ENCODE data around the gene FAM161B.
A peak's percentile ranks its signal among the peaks of the same experiment; 100 is the strongest.
"Not testable (repeated sequence)": the region's sequence is repeated elsewhere in the genome, so short reads cannot be mapped to it uniquely, and the experiment has no call there.

Gene FAM161B

DNA sequence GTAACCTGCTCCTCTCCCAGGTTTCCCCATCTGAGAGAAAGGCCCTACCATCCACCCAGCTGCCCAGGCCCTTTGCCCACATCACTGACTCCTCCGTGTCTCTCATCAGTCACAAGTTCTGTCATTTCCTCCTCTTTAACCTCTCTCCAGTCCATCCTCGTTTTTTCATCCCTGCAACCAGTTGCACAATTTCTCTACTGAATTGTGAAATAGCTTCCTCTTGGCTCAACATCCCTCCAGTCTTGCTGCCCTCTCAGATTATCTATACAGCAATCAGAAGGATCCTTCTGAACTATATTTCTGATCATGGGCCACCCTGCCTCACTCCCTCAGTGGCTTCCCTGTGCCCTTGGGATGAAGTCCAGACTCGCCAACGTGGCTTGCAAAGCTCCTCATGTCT lies 6.8 kb downstream of the FAM161B start:
- DNase-seq (ENCODE audit: low read depth in 2 of 2), result no peak

DNA sequence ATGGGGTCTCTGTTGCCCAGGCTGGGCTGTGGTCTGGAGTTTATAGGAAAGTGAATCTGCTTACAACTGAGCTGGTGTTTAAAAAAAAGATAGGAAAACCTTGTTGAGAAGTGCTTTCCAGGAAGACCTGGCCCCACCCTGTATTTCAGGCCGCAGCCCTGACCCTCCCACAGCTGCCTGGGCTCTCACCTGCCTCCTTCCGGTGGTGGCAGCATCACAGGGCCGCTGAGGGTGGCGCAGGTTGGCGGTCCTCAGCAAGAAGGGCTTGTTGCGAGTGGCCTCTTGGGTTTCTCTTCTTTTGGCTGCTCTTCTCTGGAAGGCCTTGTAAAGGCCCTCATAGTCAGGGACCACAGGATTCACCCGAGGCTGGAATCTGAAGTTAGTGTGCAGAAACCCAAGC lies 7.7 kb downstream of the FAM161B start:
- DNase-seq (ENCODE audit: low read depth in 2 of 2), result no peak

DNA sequence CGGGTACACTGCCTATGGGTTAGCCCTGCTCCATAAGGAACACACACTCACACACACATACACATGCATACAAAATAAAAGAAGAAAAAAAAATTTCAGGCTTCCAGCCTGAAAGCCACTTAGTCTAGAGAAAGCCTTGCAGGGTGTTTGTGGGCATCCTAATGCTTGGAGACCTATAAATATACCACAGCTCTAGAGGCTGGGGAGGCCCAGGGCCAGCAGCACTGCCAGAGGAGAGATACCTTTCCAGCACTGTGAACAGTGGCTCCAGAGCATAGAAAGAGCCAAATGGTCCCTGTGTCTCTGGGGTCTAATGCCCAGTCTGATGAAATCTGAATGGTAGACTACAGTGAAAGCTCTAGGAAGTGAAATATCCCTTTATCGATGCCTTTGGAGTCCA lies 12.9 kb downstream of the FAM161B start:
- no peak for DNase-seq (ENCODE audit: low read depth in 2 of 2)

DNA sequence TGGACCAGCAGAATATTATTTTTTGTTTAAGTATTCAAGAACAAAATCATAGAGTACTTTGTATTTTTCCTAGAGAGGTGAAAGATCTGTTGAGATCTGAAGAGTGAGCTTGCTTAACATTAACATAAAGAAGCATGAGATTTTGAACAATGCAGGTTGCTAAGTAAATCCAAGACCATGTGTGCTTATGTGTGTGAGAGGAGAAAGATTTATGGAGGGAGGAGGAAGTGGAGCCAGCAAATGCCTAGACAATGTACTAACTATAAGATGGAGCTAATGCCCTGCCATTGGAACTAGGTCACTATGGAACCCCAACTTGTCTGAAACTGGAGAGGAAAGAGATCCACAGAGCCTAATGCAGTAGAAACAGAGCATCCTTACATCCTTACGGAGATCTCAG lies 13.3 kb downstream of the FAM161B start:
- DNase-seq (ENCODE audit: low read depth in 2 of 2), result no peak

DNA sequence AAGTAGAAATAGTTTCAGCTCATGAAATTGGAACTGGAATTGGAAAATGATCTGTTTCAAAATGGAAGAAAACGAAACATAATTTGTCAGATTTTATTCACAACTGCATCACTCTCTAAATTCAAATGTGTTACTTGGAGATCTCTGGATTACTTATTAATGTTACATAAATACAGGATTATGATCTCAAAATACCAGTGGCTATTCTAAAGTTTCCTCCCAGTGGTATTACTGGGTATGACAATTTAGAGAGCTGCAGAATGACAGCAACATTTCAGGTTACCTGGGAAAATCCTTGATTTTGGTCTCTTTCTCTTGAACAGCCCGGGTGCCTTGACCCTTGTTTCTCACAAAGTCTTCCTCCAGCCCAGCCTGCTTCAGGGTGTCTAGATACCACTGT lies 14.2 kb downstream of the FAM161B start:
- no peak for DNase-seq (ENCODE audit: low read depth in 2 of 2)

DNA sequence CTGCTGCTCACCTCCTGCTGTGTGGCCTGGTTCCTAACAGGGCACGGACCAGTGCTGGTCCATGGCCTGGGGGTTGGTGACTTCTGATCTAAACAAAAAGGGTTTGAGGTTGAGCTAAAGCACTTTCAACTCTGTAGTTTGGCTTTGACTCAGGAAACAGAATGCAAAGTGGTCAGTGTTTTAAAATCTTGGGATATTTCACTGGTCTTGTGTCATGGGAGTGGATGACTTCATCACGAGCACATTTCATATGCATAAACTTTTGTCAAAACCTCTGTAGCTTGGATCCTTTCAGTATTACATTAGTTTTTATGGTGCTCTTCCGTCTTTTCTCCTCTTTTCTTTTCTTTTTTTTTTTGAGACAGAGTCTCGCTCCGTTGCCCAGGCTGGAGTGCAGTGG lies 25.6 kb downstream of the FAM161B start:
- DNase-seq (ENCODE audit: low read depth in 2 of 2), result no peak

DNA sequence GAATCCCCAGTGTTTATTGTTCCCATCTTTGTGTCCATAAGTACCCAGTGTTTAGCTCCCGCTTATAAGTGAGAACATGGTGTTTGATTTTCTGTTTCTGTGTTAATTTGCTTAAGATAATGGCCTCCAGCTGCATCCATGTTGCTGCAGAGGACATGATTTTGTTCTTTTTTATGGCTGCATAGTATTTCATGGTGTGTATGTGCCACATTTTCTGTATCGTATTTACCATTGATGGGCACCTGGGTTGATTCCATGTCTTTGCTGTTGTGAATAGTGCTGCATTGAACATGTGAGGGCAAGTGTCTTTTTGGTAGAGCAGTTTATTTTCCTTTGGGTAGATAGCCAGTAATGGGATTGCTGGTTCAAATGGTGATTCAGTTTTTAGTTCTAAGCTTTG lies 30.4 kb downstream of the FAM161B start:
- DNase-seq (ENCODE audit: low read depth in 2 of 2), result not testable (repeated sequence)

DNA sequence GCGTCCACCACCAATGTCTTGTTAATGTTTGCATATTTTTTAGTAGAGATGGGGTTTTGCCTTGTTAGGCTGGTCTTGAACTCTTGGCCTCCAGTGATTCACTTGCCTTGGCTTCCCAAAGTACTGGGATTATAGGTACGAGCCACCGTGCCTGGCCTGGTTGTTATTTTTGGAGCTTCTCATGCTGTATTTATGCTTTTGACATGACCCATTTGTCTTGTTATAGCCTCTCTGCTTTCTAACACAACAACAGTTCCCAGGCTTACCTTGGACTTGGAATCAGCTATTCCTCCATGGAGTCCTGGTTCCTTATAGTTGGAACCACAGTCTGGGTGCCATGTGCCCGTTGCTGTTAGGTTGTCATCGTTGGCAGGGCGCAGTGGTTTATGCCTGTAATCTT lies 33.6 kb downstream of the FAM161B start:
- DNase-seq (ENCODE audit: low read depth in 2 of 2), result no peak

DNA sequence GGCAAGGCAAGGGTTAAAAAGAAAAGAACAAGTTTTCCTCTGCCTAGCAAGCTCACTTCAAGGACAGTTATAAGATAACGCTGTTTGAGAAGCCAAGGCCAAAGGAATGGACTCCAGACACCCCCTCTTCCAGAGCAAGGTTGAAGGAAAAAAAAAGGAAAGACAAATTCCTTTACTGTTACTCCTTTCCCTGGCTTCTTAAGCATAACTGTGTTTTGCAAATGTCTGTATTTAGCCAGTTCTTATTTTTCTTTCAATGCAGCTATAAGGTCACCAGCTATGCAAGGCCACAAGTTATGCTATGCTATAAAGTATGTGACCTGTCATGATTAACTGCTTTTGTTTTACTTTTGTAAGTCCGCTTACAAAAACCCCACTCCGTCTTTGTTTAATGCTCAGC lies 36.6 kb downstream of the FAM161B start:
- no peak for DNase-seq (ENCODE audit: low read depth in 2 of 2)

DNA sequence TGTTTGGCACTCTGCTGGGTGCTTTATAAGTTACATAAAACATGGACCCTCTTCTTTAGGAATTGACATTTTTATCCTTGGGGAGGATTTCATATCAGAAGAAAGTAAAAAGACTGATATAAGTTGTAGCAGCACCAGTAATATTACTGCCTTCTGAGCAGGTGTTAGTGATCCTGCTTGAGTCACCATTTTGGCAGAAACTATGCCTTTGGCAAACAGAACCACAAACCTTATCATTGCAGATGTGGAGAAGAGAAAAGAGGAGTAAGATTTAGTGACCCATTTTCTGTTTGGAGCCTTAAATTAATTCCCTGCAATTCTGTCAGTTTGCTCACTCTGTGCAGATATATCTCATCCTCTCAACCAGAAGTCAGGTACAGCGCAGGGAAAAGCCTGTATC lies 40.2 kb downstream of the FAM161B start:
- no peak for DNase-seq (ENCODE audit: low read depth in 2 of 2)

DNA sequence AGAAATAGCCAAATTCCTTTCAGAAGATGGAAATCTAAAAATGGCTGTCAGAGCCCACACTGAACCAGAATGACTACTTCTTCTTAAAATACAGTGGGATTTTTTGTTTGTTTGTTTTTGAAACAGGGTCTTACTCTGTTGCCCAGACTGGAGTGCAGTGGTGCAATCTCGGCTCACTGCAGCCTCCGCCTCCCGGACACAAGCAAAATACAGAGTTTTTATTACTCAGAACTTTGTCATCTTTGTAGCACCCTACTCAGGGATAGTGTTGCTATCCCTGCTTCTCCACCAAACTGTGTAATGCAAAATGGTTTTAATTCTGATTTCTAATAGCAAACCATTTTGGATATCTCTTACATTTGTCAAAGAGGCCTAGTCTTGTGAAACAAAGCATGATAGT lies 46.9 kb downstream of the FAM161B start:
- DNase-seq (ENCODE audit: low read depth in 2 of 2), result no peak

DNA sequence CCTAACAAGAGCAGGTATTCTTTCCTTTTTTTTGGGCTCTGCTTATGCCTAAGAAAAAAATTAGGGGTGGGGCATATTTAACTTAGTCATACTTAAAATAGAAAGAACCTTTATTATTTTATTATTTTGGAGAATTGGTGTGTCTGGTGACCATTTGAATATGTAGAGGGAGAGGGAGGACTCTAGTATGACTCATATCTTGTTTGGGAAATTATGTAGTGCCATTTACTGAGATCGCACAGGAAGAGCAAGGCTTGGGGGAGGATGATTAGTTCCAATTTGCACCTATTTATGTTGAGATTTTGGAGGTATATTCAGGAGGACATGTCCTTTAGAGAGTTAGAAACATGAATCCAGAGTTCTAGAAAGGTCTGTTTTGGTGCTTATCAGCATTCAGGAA lies 53.4 kb downstream of the FAM161B start:
- DNase-seq (ENCODE audit: low read depth in 2 of 2), result no peak

DNA sequence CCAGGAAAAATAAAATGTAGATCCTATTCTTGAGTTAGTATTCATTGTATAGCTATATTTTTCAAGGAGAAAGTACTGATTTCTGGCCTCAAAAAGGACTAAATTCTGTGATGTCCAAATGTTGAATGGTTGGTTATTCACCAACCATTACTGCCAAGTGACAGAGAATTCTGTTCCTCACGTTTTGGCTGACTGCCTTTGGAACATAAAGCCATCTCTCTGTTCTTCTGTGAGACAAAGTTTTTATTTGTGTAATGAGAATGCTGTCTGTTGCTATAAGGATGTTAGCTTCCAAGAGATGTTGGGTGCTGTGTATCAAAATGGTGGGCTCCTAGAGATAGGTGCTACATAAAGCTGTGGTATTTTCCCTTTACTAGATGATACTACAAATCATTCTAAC lies 54.0 kb downstream of the FAM161B start:
- DNase-seq (ENCODE audit: low read depth in 2 of 2), result no peak

DNA sequence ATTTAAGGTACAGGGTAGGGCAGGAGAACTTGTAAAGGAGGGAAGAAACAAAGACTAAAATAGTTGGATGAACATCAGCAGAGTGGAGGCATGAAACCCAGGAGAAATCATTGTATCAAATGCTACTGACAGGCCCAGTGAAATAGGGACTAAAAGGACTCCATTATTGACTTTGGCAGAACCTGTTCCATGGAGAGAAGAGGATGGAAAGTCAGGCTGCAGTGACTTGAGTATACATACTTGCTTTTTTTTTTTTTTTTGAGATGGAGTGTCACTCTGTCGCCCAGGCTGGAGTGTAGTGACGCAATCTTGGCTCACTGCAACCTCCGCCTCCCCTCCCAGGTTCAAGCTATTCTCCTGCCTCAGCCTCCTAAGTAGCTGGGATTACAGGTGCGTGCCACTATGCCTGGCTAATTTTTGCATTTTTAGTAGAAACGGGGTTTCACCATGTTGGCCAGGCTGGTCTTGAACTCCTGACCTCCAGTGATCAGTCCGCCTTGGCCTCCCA lies 55.7 kb downstream of the FAM161B start:
- not testable (repeated sequence) for DNase-seq (ENCODE audit: low read depth in 2 of 2)

DNA sequence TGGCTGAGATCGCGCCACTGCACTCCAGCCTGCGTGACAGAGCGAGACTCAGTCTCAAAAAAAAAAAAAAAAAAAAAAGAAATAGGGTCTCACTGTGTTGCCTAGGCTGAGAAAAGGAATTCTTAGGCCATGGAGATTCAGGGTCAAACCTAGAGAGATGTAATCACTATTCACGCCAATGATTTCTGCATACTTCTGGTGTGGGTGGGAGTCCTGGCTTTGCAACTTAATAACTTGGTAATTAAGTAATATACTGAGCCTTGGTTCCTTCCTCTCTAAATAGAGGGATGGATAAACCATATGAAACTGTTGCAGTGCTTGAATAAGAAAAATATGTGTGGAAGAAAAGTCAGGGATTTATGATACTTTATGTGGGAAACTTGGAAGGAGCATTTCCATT lies 60.5 kb downstream of the FAM161B start:
- no peak for DNase-seq (ENCODE audit: low read depth in 2 of 2)

DNA sequence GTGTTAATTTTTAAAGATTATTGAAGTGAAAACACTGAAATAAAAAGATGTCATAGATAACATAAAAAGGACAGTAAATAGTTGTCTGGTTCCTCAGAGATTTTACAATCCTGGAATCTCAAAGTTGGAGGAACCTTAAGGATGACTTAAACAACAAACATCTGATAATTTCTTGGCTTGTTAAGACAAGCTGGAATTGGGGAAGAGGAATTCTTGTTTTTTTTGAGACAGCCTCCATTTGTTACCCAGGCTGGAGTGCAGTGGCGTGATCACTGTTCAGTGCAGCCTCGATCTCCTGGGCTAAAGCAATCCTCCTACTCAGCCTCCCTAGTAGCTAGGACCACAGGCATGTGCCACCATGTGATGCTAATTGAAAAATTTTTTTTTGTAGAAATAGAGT lies 60.9 kb downstream of the FAM161B start:
- no peak for DNase-seq (ENCODE audit: low read depth in 2 of 2)

DNA sequence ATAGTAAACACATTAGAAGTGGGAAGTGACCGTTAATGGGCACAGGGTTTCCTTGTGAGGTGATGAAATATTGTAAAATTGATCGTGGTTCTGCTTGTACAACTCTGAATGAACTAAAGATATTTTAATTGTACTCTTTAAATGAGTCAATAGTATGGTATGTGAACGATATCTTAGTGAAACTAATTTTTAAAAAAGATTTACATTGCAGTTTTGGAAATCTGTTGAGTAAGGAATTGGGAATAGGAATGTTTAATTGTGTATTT lies 61.5 kb downstream of the FAM161B start:
- DNase-seq (ENCODE audit: low read depth in 2 of 2), result no peak

DNA sequence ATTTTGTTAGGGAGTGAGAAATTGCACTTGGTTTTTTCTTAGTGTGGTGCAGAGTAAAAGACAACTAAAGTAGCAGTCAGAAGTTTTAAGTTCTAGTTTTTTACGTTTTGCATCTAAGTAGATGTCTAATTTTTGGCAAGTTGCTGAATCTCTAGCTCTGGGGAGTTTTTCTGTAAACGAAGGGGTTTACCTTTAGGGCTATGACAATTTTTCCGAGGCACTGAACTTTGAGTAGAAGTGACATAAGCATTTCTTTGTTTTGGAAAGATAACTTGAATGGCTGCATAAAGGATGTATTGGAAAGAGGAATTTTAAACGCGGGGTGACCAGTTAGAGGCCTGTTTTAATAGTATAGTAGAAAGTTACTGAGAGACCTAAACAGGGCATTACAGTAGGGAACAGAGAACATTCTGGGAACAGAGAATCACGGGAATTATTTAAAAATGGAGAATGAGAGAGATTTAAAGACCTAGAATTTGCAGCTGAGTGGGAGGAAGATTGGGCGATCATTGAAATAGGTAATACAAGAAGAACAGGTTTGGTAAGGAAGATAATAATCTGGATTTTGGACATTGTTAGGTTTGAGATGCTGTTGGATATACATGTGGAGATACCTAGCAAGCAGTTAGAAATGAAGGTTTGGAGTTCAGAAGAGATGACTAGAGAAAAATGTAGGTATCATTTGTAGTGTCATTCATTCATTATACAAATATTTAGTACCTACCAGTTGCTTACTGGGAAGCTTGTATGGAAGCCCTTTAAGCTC lies 62.0 kb downstream of the FAM161B start:
- no peak for DNase-seq (ENCODE audit: low read depth in 2 of 2)

DNA sequence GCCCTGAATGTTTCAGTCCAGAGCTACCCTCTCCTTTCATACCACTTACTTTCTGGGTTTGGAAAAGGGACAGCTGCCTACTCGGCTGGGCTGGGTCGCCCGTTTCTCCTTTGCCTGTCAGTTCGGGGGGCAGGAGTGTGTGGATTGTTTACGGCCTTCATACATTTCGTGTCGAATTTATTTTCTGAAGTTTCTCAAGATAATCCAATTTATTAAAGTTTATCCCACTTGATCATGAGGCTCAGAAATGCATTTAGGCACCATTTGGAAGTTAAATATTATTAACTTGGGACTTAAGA lies 62.6 kb downstream of the FAM161B start:
- no peak for DNase-seq (ENCODE audit: low read depth in 2 of 2)

DNA sequence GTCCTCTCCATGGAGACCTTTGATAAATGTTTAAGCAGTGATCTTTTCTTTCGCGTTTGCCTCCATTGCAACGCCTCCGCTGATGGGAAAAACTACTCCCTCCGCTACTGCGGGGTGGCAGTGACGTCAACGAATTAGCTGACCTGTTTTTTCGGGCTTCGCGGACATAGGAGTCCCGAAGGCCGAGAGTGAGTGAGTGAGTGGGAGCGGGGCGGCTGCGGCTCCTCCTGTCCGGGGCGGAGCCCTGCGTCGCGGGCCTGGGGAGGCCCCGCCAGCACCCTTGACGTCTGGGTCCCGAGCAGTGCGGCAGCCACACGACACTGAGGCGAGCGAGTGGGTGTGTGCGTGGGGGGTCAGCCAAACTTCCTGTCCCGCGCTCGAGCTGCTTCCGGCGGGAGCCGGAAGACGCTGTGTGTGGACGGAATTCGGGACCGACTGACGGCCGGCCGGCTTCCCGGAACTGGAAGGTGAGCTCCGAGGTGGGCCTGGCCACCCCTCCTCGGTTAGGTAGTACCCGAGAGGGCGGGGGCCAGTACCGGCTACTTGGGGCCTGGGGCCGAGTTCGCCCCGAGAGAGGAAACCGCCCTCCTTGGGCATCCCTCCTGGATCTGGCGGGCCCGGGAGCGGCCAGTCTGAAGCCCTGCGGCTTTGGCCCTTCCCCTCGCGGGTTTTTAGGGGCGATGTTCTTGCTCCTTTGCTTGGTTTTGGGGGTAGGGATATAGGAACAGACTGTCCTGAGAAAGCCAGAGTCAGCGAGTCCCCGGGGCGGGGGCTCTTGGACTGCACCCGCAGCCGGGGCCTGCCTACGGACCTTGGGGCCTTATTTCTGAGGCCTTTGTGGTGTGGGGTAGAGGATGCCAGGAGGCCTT lies 63.2 kb downstream of the FAM161B start, which contains the start of gene ZNF410:
ZNF410 (plus strand) TSS at position 411 of the 869 bp plus-strand sequence. CDS start 5,317 bp downstream, outside the sequence.
- peak; percentile 81 to 90 for DNase-seq (ENCODE audit: low read depth in 2 of 2)

DNA sequence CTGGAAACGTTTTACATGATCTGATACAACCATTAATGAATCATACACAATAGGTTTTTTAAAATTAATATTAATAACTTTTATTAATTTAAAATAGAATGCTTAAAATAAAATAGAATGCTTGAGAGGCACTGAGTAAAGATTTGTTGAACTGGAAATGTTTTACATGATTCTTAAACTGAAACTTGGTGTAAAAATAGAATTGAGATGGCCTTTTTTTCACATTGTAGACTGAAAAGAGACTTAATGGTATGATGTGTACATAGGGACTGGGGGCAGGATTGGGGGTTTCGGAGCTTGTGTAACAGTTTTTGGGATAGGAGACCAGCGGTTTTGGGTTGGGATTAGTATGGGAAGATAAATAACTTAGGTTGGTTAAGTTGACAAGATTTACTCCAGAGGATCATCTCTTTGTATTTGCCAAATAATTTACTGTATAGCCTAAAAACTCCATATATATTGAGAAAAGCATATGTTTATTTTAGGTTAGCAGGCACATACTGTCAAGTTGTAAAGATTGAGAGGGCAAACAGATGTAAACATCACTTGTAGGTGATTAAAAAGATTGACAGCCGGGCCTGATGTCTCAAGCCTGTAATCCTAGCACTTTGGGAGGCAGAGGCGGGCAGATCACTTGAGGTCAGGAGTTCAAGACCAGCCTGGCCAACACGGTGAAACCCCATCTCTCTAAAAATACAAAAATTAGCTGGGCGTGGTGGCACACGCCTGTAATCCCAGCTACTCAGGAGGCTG lies 65.3 kb downstream of the FAM161B start:
- no peak for DNase-seq (ENCODE audit: low read depth in 2 of 2)

All from activated CD4-positive, alpha-beta T cell treated with anti-CD3 and anti-CD28 coated beads for 24 hours (primary cell).